Gastroesophageal sphincter (tissue), 4 donors: Measurements from ENCODE around the gene ARRDC5. TPM values are rescaled to one million over a fixed set of nuclear protein-coding genes. Genes with fewer than 3 reads are reported as not detected.

Experiments used
- ATAC-seq: fragments of 150-250 bp; one replicate; pipeline ENCODE4 v1.9.1; 2016; ENCODE audit warnings: mild to moderate bottlenecking, moderate library complexity
- H3K27ac ChIP-seq, 4 donors: fragments of 200-600 bp; sonication (generic) in 3 of 4; 1 replicate in 3 of 4; 2 replicates in 1 of 4; pipeline ENCODE4 v1.5.1; 2016 to 2019
- H3K27me3 ChIP-seq: fragments of 200-600 bp; sonication (generic); one replicate; pipeline ENCODE4 v1.5.1; 2019
- H3K36me3 ChIP-seq, 2 donors: fragments of 200-600 bp; sonication (generic); one replicate each; pipeline ENCODE4 v1.5.1; 2019; ENCODE audit warnings: control low read depth in 1 of 2
- H3K4me1 ChIP-seq, 3 donors: fragments of 200-600 bp; sonication (generic); 1 replicate in 2 of 3; 2 replicates in 1 of 3; pipeline ENCODE4 v1.5.1; 2016 to 2019; ENCODE audit warnings: control low read depth in 2 of 3
- H3K4me3 ChIP-seq, 2 donors: fragments of 200-600 bp; sonication (generic); one replicate each; pipeline ENCODE4 v1.5.1; 2019; ENCODE audit warnings: mild to moderate bottlenecking in 1 of 2, moderate library complexity in 1 of 2
- H3K9me3 ChIP-seq, 3 donors: fragments of 200-600 bp; sonication (generic); one replicate each; pipeline ENCODE4 v1.5.1; 2017 to 2019; ENCODE audit warnings: control low read depth in 2 of 3
- EP300 ChIP-seq: sonication (generic); formaldehyde crosslinking; IDR thresholded peaks from one replicate; pipeline ENCODE4 v1.6.1; 2017; ENCODE audit warnings: antibody characterized with exemption, mild to moderate bottlenecking
- POLR2A ChIP-seq, 2 donors: fragments of 450-650 bp; IDR thresholded peaks; one replicate each; pipeline ENCODE4 v1.6.1; 2017; ENCODE audit warnings: antibody characterized with exemption in 2 of 2, mild to moderate bottlenecking in 2 of 2, moderate library complexity in 1 of 2
- POLR2AphosphoS5 ChIP-seq: sonication (generic); formaldehyde crosslinking; IDR thresholded peaks from one replicate; pipeline ENCODE4 v1.6.1; 2017; ENCODE audit warnings: antibody characterized with exemption
- WGBS, 2 donors: methylation state at CpG; one replicate each; pipeline ENCODE4 v1.1.5; 2018; ENCODE audit warnings: low coverage in 1 of 2; 5-methylcytosine and 5-hydroxymethylcytosine counted together
- total RNA-seq, 4 donors: library from RNA; depleted of rRNA; stranded (reverse); fragments of >200 nt; gene quantifications; one replicate each; pipeline ENCODE4 v1.1.0, GENCODE V29; 2016
- TF ChIP-seq, protein P1 (sequence below), 4 experiments: fragments of 200-600 bp in 2 of 4; fragments of 450-650 bp in 2 of 4; sonication (generic) in 1 of 4; IDR thresholded peaks; one replicate each; pipeline ENCODE4 v1.5.1; 2017 to 2019; ENCODE audit warnings: antibody characterized with exemption in 4 of 4, mild to moderate bottlenecking in 2 of 4, moderate library complexity in 2 of 4

ARRDC5 gene
- total RNA-seq, 4 donors from 2014 or later, result 1.1 TPM; not detected in 3

DNA sequence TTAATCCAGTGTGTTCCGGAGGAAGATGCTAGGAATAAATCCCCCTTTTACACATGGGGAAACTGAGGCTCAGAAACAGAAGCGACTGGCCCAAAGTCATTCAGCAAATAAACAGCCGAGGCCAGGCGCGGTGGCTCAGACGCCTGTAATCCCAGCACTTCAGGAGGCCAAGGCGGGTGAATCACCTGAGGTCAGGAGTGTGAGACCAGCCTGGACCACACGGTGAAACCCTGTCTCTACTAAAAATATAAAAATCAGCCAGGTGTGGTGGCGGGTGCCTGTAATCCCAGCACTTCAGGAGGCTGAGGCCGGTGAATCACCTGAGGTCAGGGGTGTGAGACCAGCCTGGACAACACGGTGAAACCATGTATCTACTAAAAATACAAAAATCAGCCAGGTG, 23.7 kb downstream of the ARRDC5 start:
- Histone ChIP-seq H3K36me3 (no peaks in the 10 kb centered on the region), H3K9me3 (no peaks in the 10 kb centered on the region), H3K4me3 (no peak overlapping the region), H3K27me3 (no peaks in the 10 kb centered on the region), H3K27ac (peak overlapping the region in 2 of 4 donors; percentile 57 to 73), H3K4me1 (peaks cover 0 to 22% (median 0%) of the 10 kb centered on the region in 3 donors)
- ATAC-seq, result no peak
- TF ChIP-seq EP300 (no peak), POLR2AphosphoS5 (no peak)
- 77 to 87% methylated on average over 5 to 6 of the region's 11 CpGs for WGBS, 2 donors

DNA sequence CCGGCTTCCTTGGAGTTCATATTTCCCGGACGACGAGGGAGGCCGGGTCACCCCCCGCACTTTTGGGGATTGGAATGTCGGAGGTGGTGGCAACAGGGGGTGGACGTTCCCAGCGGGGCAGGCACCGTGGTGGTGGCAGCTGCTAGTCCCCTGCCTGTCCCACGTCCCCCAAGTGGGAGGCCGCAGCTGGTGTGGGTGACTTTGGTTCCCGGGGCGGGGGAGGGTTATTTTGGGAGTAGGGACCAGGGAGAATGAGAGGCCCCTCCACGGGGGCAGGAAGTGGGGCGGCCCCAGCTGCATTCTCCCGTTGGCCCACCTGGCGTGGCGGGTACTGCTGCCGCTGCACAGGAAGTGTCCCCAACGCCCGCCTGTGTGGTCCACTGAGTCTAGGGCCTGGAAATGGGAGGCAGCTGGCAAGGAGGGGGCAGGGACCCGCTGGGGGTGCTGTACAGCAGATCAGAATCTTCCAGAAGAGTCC, 24.2 kb downstream of the ARRDC5 start:
- no peaks in the 10 kb centered on the region for H3K36me3 ChIP-seq
- peaks cover 0 to 22% (median 0%) of the 10 kb centered on the region in 3 donors for H3K4me1 ChIP-seq
- peak overlapping the region in 1 of 2 donors; percentile 18 for H3K4me3 ChIP-seq
- peak overlapping the region in 3 of 4 donors; percentile 57 to 73 (median 57) for H3K27ac ChIP-seq
- TF ChIP-seq, protein P1, sequence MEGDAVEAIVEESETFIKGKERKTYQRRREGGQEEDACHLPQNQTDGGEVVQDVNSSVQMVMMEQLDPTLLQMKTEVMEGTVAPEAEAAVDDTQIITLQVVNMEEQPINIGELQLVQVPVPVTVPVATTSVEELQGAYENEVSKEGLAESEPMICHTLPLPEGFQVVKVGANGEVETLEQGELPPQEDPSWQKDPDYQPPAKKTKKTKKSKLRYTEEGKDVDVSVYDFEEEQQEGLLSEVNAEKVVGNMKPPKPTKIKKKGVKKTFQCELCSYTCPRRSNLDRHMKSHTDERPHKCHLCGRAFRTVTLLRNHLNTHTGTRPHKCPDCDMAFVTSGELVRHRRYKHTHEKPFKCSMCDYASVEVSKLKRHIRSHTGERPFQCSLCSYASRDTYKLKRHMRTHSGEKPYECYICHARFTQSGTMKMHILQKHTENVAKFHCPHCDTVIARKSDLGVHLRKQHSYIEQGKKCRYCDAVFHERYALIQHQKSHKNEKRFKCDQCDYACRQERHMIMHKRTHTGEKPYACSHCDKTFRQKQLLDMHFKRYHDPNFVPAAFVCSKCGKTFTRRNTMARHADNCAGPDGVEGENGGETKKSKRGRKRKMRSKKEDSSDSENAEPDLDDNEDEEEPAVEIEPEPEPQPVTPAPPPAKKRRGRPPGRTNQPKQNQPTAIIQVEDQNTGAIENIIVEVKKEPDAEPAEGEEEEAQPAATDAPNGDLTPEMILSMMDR (IDR thresholded peaks at IDR 0.05), result no peak
- TF ChIP-seq POLR2AphosphoS5, result no peak
- no peak for TF ChIP-seq EP300
- TF ChIP-seq POLR2A (IDR thresholded peaks at IDR 0.05), result no peak
- ATAC-seq, result no peak
- no peaks in the 10 kb centered on the region for H3K9me3 ChIP-seq
- WGBS, 2 donors, result 25% methylated on average over 4 of the region's 23 CpGs; no CpG with 5 or more reads in 1 of the 2 donors
- H3K27me3 ChIP-seq, result no peaks in the 10 kb centered on the region

DNA sequence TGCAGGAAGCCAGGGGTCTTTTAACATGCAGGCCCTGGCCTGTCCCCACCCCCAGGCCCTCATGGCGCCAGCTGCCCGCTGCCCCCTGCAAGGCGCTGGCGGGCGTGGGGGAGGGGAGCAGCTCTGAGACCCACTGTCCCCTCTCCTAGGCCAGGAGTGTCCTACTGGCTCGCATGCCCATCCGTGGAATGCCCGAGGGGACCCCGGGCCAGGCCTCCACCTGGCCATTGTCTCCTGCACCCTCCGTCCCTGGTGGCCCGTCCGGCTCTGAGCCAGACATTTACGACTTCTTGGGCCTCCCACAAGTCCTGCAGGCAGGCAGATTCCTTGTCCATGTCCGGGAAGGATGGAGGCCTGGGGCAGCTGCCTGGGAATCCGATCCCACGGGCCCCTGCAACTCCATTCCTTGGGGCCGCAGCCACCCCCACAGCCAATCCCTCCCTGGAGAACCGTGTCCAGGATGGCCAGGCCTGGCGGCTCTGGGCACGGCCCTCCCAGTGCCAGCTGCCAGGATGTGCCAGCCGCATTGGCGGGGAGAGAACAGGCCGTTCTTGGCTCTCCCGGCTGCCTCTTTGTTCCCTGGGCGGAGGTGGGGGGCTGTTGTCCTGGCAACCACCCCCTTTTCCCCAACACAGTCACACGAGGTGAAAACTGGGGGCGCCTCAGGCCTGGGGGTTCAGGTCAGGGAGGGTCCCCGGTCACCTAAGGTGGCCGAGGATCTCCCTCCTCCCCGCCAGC, 24.8 kb downstream of the ARRDC5 start:
- ATAC-seq, result peak; percentile 80
- no peaks in the 10 kb centered on the region for H3K36me3 ChIP-seq
- H3K4me3 ChIP-seq, result peak overlapping the region in 1 of 2 donors; percentile 18
- no peaks in the 10 kb centered on the region for H3K9me3 ChIP-seq
- no peak for TF ChIP-seq EP300
- TF ChIP-seq, protein P1 (IDR thresholded peaks at IDR 0.05), result no peak
- no peak for TF ChIP-seq POLR2A (IDR thresholded peaks at IDR 0.05)
- peak; percentile 54 for TF ChIP-seq POLR2AphosphoS5
- peaks cover 0 to 22% (median 0%) of the 10 kb centered on the region in 3 donors for H3K4me1 ChIP-seq
- WGBS, 2 donors, result 56% methylated on average over 10 of the region's 30 CpGs; no CpG with 5 or more reads in 1 of the 2 donors
- H3K27ac ChIP-seq, result peak overlapping the region in 3 of 4 donors; percentile 57 to 73 (median 57)
- no peaks in the 10 kb centered on the region for H3K27me3 ChIP-seq

DNA sequence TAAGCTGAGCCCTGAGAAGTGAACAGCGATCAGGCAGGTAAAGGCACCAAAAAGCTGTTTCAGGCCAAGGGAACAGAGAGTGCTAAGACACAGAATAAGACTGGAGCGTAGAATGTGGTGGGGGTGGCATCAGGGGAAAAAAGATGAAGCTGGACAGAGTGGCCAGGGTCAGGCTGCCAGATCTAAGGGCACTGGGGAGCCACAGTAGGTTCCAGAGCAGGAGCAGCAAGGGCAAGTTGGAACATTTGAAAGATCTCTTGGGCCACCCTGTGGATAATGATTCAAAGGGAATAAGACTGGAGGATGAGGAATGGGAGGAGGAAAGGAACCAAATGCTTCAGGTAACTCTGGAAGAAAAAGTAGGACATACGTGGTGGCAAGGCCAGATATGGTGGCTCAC, 28.8 kb downstream of the ARRDC5 start:
- H3K27me3 ChIP-seq, result no peaks in the 10 kb centered on the region
- no peaks in the 10 kb centered on the region for H3K9me3 ChIP-seq
- no peak for ATAC-seq
- TF ChIP-seq POLR2A (IDR thresholded peaks at IDR 0.05) (no peak), EP300 (no peak)
- TF ChIP-seq, protein P1 (IDR thresholded peaks at IDR 0.05), result no peak
- no peaks in the 10 kb centered on the region for H3K36me3 ChIP-seq
- no peak overlapping the region for H3K4me3 ChIP-seq
- 71 to 81% methylated on average over 1 to 3 of the region's 3 CpGs for WGBS, 2 donors
- no peak overlapping the region for H3K27ac ChIP-seq
- H3K4me1 ChIP-seq, result peaks cover 0 to 23% (median 0%) of the 10 kb centered on the region in 3 donors

DNA sequence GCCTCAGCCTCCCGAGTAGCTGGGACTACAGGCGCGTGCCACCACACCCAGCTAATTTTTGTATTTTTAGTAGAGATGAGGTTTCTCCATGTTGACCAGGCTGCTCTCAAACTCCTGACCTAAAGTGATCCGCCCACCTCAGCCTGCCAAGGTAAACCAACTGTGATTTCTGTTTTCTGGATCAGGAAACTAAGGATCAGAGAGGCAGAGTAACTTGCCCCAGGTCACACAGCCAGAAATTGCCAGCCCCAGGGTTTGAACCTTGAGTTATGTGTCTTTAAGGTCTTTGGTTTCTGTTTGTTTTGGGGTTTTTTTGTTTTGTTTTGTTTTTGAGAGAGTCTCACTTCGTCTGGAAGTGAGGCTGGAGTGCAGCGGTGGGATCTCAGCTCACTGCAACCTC, 31.0 kb downstream of the ARRDC5 start:
- 0 to 81% methylated on average over 1 to 6 of the region's 6 CpGs for WGBS, 2 donors
- Histone ChIP-seq H3K27me3 (no peaks in the 10 kb centered on the region), H3K36me3 (no peaks in the 10 kb centered on the region), H3K9me3 (no peaks in the 10 kb centered on the region), H3K4me1 (peaks cover 0 to 20% (median under 1%) of the 10 kb centered on the region in 3 donors), H3K27ac (no peak overlapping the region), H3K4me3 (no peak overlapping the region)
- TF ChIP-seq POLR2A (IDR thresholded peaks at IDR 0.05) (no peak), POLR2AphosphoS5 (no peak), EP300 (no peak)
- TF ChIP-seq, protein P1 (IDR thresholded peaks at IDR 0.05), result no peak
- no peak for ATAC-seq
